Activated CD8-positive, alpha-beta memory T cell treated with anti-CD3 and anti-CD28 coated beads, Interleukin-2, amount 50 U/mL, for 24 hours (primary cell): ENCODE data around the gene FBXO41.

Experiments
- DNase-seq: peaks from one replicate; pipeline ENCODE4 v3.0.0-alpha.2; 2020; ENCODE audit errors: extremely low read depth

FBXO41 gene

DNA sequence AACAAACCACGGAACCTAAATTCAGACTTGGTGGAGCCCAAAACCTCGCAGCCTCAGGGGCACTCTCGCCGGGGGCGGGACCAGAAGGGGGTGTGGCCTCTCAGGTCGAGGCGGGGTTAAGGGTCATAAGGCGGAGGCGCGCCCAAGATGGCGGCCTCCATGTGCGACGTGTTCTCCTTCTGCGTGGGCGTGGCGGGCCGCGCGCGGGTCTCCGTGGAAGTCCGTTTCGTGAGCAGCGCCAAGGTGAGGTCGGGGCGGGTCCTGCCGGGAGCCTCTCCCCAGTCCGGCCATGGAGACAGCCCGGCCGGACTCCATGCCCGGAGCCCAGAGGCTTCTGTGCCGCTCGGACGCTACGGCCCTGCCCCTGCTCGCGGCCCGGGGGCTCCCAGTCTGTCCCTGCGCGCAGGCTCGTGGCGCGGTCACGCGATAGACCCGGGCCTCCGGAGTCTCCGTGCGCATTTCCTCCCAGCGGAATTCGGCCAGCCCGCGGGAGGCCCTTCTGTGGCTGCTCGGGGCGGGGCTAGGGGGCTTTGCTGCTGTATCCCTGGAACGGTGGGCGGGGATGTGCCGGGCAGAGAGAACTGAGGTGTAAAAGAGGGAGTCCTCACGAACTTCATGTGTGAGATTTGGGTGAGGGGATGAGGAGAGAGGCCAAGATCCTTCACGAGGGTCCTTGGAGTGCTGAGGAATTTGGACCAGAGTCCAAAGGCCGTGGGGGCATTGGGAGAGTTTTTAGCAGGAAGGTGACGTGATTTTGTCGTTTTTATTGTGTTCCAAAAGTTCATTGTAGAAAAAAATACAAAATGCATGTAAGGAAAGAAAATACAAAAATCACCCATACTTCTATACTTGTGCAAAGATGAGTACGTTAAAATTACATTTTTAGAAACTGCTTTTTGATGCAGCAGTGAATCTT is 69.9 kb downstream of the FBXO41 start, which contains the start of gene SMYD5:
Gene SMYD5 (plus strand): TSS at position 126 of the 916 bp plus-strand sequence. CDS start 22 bp downstream, at position 148.
- DNase-seq: peak; percentile 77

DNA sequence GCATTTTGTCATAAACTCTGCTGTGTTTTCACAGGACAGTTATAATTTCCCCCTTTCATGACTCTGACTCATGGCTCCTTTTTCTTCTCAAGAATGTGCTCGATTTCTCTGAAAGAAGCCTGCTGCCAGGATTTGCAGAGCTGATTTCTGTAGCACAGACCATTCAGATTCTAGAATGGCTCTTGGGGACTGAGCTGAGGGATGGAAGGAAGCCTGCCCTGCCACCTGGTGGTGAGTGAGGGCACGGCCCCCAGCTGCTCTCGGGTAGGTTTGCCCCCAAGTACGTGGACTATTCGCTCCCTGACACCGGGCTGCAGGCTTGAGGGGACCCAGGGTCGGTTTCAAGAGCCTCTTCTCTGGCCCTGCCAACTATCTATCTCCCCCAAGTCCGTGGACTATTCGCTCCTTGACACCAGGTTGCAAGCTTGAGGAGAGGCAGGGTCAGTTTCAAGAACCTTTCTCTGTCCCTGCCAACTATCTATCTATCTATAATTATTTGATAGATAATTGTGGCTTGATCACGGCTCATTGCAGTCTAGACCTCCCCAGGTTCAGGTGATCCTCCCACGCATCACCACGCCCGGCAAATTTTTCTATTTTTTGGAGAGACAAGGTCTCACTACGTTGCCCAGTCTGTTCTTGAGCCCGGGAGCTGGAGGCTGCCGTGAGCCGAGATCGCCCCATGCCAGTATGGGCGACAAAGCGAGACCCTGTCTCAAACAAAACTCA is 71.7 kb downstream of the FBXO41 start:
- no peak for DNase-seq

DNA sequence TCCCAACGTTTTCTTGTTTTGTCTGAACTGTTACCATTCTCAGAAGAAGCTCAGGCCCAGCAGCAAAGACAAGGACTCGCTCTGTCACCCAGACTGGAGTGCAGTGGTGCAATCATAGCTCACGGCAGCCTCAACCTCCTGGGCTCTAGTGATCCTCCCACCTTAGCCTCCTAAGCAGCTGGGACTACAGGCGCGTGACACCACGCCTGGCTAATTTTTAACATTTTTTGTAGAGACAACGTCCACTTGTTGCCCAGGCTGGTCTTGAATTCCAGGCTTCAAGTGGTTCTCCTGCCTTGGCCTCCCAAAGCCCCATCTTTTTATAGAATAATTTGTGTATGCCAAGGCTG is 72.2 kb downstream of the FBXO41 start:
- no peak for DNase-seq

DNA sequence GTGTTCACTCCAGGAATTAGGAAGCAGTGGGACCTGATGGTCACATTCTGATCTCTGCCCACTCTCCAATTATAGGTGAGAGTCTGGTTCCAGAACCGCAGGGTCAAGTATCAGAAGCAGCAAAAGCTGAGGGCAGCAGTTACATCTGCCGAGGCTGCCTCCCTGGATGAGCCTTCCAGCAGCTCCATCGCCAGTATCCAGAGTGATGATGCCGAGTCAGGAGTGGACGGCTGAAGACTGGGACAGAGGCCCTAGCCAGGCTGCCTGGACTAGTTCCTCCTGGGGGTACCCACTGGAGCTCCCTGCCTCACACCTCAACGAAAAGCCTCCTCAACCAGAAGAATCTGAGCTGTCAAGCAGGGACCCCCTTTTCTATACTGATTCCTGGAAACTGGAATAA is 73.6 kb downstream of the FBXO41 start:
- DNase-seq: no peak

DNA sequence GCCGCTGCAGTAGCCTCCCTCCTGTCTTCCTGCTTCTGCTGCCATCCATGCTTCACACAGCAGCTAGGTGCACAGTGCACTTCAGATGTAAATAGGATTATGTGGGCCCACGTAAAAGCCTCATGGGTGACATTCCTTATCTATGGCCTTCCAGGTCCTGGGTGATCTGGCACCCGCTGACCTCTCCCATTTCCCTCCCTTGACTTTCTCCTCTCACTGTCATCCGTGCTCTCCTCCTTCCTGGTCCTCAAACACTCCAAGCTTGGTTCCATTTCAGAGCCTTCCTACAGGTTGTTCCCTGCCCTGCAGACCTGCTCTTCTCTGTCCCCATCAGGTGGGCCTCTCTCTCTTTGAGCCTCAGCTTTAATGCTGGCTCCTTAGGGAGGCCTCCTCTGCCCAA is 74.3 kb downstream of the FBXO41 start:
- DNase-seq: no peak

DNA sequence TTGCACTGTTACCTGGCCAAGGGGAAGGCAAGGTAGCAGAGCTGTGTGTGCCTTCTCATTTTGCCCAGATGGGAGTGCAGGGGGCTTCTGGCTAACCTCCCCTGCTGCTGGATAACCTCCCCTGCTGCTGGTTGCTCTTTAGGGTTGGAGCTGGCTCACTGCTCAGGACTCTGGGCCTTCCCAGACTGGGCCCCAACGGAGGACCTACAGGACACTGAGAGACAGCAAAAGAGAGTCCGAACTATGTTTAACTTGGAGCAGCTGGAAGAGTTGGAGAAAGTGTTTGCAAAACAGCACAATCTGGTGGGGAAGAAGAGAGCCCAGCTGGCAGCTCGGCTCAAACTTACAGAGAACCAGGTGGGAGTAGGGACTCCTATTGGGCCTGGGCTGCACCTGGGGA is 76.0 kb downstream of the FBXO41 start:
- DNase-seq: no peak

DNA sequence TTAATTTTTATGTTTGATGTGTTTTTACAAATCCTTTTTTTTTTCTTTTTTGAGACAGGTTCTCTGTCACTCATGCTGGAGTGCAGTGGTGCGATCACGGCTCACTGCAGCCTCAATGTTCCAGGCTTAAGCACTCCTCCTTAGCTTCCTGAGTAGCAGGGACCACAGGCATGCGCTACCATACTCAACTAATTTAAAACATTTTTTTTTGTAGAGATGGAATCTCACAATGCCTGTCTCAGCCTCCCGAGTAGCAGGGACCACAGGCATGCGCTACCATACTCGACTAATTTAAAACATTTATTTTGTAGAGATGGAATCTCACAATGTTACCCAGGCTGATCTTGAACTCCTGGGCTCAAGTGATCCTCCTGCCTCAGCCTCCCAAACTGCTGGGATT is 78.7 kb downstream of the FBXO41 start:
- DNase-seq: no peak
